ENCODE data around the gene SCGB1D4.
"Not testable (repeated sequence)": the region's sequence is repeated elsewhere in the genome, so short reads cannot be mapped to it uniquely, and the experiment has no call there.

The SCGB1D4 gene, protein sequence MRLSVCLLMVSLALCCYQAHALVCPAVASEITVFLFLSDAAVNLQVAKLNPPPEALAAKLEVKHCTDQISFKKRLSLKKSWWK

DNA sequence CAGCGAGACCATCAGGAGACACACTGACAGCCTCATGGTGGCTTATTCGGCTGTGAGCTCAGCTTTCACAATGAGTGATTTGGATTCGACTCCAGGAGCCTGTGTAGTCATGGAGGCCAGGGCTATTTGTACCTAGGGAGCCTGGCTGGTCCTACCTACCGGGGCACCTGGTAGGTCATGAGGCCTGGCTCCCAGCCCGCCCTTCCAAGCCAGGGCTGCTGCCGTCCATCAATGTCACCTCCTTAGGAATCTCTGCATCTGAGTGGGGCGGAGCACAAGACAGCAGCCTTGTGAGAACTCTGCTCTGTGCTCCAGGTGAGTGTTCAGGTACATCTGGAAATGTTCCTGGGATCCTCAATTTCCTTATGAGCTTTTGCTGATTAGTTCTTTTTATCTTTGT is at the start of gene SCGB1D4:
SCGB1D4 (minus strand) TSS at position 101 of the 400 bp plus-strand sequence; CDS start at position 36, 65 bp downstream.
- no peak for DNase-seq

DNA sequence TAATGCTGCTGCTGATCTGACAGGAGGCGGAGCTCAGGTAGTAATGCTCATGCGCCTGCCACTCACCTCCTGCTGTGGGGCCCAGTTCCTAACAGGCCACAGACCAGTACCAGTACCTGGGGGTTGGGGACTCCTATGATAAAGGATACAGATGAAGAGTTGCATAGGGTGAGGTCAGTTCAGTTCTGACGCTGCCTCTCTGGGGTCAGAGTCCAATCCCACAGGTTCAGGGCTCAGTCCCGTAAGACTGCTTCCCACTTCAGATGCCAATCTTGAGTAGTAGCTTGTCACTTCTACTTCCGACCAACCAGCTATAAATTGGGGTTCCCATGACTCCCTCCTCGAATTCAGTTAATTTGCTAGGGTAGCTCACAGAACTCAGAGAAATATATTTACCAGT is 47.0 kb upstream of the SCGB1D4 start:
- DNase-seq = no peak

DNA sequence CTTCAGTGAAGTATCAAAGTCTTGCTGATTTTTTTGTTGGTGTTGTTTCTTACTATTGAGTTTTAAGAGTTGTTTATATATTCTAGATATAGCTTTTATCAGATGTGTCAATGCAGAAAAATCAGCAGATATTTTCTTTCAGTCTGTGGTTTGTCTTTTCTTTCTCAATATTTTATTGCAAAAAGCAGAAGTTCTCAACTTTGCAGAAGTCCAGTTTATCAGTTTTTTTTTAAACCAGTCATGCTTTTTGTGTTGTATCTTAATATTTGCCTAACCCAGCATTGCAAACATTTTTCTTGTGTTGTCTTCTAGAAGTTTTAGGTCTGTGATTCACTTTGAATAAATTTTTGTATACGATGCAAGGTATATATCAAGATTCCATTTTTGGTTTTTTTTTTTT is 45.3 kb upstream of the SCGB1D4 start:
- DNase-seq = no peak

DNA sequence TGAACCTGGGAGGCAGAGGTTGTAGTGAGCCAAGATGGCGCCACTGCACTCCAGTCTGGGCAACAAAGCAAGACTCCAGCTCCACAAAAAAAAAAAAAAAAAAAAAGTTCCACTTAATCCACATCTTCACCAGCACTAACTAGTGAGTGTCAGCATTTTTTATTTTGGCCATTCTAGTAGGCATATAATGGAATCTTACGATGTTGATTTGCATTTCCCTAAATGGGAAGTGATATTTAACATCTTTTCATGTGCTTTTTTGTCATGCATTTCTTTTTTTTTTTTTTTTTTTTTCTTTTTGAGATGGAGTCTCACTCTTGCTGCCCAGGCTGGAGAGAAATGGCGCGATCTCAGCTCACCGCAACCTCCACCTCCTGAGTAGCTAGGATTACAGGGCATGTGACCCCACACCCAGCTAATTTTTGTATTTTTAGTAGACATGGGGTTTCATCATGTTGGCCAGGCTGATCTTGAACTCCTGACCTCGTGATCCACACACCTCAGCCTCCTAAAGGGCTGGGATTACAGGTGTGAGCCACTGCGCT is 44.8 kb upstream of the SCGB1D4 start:
- DNase-seq = not testable (repeated sequence)

DNA sequence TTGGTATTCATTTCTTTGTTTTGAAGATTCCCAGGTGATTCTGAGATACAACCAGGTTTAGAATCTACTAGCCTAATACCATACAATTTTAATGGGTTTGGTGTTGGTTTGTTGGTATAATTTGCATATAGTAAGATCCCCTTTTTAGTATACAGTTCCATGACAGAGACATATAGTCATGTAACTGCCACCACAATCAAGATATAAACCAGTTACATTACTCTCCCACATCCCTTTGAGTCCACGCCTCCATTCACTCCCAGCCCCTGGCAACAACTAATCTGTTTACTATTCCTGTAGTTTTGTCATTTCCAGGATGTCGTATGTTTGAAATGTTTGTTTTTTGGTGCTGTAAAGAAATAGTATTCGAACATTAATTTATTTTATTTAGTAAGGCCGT is 42.7 kb upstream of the SCGB1D4 start:
- no peak for DNase-seq

DNA sequence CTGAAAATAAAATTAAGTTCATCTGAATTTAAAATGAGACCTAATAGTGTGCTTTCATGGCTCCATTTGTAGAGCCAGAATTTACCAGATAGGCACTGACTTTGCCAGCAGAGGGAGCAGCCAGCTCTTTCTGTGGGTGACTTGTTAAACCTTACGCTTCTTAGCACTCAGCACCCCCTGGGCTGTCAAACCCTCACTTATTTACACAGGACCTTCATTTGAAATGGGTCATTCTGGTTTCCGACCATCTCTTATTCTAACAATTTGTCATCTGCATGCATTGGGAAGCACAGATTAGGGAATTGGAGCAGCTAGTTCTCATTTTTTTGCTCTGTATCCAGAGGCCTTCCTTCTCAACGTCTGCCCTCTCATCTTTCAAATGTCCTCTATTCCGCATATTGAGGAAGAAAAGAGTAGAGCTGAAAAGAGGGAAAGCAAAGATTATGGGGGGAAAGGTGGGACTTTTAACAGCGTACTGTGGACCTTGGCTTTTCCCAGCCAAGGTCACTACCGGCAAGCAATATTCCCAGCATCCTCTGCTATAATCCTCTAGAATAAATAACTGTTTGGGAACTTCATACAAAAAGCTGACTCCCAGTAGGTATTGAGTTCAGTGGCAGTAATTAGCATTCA is 41.5 kb upstream of the SCGB1D4 start:
- peak; percentile 82 for DNase-seq

DNA sequence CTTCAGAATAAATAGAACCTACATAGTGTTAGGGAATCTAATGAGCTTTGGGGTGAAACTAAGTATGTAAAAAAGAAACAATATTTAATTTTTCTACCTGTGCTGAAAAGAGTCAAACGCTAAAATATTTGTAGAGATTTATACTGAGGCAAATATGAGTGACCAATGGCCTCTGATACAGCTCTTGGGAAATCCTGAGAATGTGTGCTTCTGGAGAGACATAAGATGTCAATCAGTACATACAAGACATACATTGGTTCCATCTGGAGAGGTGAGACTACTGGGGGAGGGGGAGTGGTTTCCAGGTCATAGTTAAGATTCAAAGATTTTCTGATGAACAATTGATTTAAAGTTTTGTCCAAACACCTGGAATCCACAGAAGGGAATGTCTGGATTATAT is 39.3 kb upstream of the SCGB1D4 start:
- DNase-seq = no peak

DNA sequence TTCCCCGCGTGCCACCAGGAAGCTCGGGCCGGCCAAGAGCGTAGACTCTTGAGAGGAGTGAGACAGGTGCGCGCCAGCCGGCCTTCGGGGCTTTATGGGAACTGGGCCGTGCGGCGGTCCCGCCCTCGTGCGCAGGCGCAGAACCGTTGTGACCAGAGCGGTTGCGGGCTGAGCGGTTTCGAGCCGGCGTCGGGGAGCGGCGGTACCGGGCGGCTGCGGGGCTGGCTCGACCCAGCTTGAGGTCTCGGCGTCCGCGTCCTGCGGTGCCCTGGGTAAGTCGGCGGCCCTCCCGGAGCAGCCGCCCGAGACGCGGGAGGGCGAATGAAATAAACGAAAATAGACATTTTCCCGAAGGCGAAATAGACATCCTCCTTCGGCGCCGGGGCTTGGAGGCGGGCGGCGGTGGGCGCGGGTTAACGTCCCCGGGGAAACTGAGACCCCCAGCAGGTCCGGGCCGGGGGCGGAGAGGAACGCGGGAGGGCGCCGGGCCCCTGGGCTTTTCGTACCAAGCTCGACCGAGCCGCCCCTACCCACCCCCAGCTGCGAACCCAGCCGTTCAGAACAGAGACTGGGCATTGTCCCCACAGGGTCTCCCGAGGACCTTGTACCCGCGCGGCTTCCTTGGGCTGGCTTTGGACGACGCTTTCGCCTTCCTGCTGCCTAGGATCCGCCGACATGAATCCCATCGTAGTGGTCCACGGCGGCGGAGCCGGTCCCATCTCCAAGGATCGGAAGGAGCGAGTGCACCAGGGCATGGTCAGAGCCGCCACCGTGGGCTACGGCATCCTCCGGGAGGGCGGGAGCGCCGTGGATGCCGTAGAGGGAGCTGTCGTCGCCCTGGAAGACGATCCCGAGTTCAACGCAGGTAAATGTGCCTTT is 38.7 kb upstream of the SCGB1D4 start, which contains the start of gene ASRGL1:
ASRGL1 (plus strand) TSS at position 146 of the 879 bp plus-strand sequence; CDS start at position 676, 530 bp downstream.
- peak; percentile 91 for DNase-seq

DNA sequence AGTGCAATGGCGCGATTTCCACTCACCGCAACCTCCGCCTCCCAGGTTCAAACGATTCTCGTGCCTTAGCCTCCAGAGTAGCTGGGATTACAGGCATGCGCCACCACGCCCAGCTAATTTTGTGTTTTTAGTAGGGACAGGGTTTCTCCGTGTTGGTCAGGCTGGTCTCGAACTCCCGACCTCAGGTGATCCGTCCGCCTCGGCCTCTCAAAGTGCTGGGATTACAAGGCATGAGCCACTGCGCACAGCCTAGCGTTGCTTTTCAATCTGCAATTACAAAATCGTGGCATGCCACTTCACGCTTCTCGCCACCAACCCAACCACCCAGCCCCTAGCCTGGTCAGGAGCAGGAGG is 38.1 kb upstream of the SCGB1D4 start:
- DNase-seq = not testable (repeated sequence)

DNA sequence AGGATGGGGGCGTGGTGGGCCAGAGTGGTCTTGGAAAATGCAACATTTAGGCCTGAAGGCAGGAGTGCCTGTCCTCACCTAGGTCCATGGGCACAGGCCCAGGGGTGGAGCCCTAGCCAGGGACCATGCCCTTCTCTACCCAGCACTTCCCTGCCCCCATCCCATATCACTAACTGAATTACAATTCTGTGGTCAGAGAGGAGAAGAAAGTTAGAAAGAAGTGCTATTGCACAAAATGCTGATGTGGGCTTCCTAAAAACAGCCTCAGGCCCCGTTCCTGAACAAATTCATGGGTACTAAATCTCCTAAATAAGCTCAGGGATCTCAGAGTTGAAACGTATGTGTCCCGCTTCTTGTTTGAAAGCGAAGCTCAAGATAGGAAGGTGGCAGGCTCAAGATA is 34.9 kb upstream of the SCGB1D4 start:
- no peak for DNase-seq

DNA sequence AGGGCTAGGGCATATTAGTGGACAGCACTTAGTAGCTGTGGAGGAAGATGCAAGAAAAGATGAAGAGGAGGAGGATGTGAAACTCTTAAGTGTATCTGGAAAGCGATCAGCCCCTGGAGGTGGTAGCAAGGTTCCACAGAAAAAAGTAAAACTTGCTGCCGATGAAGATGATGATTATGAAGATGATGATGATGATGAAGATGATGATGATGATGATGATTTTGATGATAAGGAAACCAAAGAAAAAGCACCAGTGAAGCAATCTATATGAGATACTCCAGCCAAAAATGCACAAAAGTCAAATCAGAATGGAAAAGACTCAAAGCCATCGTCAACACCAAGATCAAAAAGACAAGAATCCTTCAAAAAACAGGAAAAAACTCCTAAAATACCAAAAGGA is 32.4 kb upstream of the SCGB1D4 start:
- not testable (repeated sequence) for DNase-seq

DNA sequence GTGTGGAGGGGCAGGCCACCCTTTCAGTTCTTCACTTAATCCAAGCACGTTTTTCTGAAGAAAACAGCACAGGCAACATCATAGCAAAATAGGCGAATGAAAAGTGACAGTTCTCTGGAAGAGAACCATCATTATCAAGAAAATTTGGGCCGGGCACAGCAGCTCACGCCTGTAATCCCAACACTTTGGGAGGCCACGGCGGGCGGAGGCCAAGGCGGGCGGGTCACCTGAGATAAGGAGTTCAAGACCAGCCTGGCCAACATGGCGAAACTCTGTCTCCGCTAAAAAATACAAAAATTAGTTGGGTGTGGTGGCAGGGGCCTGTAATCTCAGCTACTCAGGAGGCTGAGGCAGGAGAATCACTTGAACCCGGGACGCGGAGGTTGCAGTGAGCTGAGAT is 28.7 kb upstream of the SCGB1D4 start:
- DNase-seq = not testable (repeated sequence)

DNA sequence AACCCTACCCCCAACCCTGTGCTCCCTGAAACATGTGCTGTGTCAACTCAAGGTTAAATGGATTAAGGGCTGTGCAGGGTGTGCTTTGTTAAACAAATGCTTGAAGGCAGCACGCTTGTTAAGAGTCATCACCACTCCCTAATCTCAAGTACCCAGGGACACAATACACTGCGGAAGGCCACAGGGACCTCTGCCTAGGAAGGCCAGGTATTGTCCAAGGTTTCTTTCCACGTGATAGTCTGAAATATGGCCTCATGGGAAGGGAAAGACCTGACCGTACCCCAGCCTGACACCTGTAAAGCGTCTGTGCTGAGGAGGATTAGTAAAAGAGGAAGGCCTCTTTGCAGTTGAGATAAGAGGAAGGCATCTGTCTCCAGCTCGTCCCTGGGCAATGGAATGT is 27.8 kb upstream of the SCGB1D4 start:
- not testable (repeated sequence) for DNase-seq

DNA sequence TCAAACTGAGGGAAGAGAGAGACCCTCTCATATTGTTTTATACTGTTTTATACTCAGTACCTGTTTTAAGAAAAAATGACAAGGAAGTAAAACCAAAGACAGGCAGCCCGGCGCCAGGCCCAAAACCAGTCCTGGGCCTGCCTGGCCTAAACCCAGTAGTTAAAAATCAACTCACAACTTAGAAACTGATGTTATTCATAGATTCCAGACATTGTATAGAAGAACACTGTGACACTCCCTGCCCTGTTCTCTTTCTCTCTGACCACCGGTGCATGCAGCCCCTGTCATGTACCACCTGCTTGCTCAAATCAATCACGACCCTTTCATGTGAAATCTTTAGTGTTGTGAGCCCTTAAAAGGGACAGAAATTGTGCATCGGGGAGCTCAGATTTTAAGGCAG is 26.9 kb upstream of the SCGB1D4 start:
- DNase-seq = not testable (repeated sequence)

DNA sequence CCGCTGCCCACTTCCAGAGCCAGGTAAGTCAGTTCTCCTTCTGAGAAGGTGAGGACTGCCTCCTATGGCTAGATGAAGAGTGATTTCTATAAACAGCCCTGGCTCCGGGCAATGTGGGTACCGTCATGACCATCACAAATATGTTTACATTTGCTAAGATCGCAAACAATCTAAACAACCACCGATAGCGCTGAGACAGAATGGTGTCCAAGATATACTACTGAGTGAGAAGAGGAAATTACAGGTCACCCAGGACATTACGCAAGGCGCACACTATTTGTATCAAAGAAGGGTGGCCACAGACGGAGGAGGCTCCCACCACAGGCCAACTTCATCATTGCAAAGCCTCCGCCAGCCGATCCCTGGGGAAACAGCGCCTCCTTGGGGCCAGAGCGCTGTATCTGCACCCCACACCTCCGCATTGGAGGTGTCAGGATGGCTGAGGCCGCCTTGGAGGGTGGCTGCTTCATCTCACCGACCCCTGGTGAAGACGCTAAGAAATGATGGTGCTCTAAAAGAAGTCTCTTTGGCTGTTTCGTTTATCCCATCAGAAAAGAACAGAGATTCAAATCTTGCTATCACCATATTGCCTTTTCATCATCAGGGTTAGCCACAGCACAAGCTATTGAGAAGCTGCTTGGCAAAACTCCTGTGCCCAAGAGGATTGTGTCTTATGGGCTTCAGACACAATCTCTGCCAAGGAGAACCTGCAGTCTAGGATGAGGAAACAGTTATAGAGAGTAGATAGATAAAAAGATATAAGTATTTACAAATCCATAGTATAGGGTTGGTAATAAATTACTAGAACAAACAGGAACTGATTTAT is 26.1 kb upstream of the SCGB1D4 start:
- DNase-seq = peak; percentile 82

DNA sequence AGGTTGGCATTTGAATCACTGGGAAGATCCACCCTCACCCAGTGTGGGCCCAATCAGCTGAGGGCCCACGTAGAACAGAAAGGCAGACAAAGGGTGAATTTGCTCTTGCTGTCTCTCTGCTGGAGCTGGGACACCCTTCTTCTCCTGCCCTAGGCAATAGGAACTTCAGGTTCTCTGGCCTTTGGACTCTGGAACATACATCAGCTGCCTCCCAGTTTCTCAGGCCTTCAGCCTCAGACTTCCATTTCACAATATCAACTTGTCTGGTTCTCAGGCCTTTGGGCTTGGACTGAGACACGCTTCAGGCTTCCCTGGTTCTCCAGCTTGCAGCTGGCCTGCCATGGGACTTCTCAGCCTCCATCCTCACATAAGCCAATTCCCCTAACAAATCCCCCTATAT is 23.6 kb upstream of the SCGB1D4 start:
- DNase-seq = no peak

DNA sequence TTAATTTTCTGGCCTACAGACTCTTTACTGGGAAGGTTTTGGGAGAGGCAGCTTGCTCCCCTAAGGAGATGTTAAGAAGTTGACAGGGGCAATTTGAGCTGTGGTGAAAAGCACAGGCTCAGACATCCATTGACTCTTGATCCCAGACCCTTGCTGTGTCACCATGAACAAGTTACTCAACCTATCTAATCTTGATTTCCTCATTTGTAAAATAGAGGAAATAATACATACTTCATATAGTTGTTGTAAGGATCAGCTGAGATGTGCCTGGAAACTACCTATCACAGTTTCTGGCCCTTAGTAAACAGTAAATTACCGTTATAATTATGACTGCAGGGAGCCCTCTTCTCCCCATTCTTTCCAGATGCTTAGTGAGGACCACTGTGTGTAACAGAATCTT is 16.6 kb upstream of the SCGB1D4 start:
- DNase-seq = no peak

DNA sequence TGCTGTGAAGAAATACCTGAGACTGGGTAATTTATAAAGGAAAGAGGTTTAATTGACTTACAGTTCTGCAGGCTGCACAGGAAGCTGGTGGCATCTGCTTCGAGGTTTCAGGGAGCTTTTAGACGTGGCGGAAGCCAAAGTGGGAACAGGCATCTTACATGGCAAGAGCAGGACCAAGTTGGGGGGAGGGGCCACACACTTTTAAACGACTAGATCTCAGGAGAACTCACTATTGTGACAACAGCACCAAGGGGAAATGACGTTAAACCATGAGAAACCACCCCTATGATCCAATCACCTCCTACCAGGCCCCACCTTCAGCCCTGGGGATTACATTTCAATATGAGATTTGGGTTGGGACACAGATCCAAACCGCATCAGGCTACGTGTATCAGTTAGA is 11.1 kb upstream of the SCGB1D4 start:
- no peak for DNase-seq

DNA sequence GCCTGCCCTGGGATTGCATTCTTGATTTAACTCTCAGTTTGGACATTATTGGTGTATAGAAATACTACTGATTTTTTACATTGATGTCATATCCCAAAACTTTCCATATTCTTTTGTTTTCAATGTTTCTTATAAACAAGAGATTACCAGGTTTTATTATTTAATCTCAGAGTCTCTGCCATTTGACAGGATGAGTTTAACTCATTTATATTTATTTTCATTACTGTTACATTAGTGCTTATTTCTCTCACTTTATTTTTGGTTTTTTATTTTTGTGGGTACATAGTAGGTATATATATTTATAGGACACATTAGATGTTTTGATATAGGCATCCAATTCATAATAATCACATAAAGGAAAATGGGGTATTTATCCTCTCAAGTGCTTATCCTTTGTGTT is 9.1 kb upstream of the SCGB1D4 start:
- DNase-seq = no peak

DNA sequence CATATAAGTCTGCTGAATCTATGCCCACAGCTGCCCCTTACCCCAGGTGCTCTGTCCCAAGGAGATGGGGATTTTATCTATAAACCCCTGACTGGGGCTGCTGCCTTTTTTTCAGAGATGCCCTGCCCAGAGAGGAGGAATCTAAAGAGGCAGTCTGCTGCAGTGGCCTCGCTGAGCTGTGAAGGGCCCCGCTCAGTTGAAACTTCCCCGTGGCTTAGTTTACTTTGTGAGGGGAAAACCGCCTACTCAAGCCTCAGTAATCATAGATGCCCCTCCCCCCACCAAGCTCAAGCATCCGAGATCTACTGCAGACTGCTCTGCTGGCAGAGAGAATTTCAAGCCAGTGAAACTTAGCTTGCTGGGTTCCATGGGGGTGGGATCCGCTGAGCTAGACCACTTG is 7.4 kb upstream of the SCGB1D4 start:
- no peak for DNase-seq

DNA sequence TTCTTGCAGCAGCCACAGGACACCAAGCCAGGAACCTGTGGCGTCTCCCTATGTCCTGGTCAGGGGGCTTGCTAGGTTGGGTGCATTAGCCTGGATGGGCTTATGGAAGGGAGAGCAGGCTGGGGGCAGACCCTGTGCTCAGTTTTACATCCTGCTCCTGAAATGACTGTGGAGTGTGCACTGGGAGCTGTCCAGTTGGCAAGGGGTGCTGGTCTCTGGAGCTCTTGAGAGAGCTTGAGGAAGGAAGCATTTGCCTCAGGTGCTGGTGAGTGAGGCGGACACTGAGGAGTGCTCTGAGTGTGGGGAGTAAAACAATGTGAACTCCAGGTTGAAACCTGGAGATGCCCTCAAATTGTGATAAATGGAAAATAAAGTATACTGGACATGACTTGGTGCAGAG is 3.4 kb downstream of the SCGB1D4 start:
- DNase-seq = no peak

DNA sequence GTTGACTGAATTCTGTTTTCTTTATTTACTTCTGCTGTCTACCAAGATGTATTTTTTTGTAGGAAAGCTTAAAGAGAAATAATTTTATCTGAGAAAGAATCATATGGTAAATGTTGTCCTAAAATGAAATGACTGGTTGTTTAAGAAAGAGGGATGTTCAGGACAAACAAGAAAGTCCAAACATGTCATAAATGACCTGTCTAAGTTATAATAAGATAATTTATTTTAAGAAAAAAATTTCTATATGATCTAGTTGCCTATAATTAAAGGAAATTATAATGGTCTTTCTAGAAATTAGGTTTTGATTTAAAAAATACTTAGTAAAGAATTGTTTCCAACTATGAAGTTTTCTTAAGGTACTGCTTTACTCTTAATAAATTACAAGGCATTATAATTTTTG is 18.4 kb downstream of the SCGB1D4 start:
- no peak for DNase-seq

DNA sequence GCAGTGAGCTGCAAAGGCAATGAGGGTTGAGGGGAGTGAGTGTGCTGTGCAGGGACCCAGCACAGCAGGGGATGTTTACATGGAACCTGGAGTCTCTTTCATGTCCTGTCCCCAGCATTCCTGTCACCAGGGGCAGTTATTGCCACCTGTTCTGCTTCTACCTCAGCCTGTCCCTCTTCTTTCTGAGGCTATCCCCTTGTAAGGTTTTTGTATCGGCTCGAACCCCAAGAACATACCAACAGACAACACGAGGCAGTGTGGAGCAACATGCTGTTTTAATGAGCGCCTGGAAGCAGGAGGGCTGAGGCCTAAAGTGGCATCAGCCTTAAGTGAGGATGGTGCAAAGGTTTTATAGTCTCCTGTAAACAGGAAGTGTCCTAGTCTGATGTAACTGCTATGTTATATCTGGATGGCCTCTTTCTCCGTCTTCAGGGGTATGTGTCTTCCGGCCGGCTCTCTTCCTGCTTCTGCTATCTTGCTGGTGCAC is 25.0 kb downstream of the SCGB1D4 start:
- no peak for DNase-seq
